Mesothelial cell of epicardium (in vitro differentiated cells): ENCODE measurements around the gene SPG11. TPM values are rescaled to one million over a fixed set of nuclear protein-coding genes. Genes with fewer than 3 reads are reported as not detected.

Experiments used
- DNase-seq, 2 experiments: peaks; one replicate each; pipeline ENCODE4 v3.0.0; 2021; ENCODE audit warnings: low spot score in 2 of 2; ENCODE audit not compliant: unreplicated experiment in 2 of 2
- H3K27ac Mint-ChIP-seq: 2 replicates; pipeline ENCODE4 v1.8.0; 2021; ENCODE audit warnings: mixed read lengths
- H3K27me3 Mint-ChIP-seq: 2 replicates; pipeline ENCODE4 v1.8.0; 2021; ENCODE audit warnings: low read depth, mixed read lengths
- H3K36me3 Mint-ChIP-seq: 2 replicates; pipeline ENCODE4 v1.8.0; 2021; ENCODE audit warnings: mixed read lengths
- H3K4me1 Mint-ChIP-seq: 2 replicates; pipeline ENCODE4 v1.8.0; 2021; ENCODE audit warnings: mixed read lengths
- H3K4me3 Mint-ChIP-seq: 2 replicates; pipeline ENCODE4 v1.8.0; 2021; ENCODE audit warnings: mild to moderate bottlenecking, moderate library complexity, mixed read lengths
- H3K9me3 Mint-ChIP-seq: 2 replicates; pipeline ENCODE4 v1.8.0; 2021; ENCODE audit warnings: mixed read lengths
- CTCF ChIP-seq: fragments of 200-600 bp; sonication (generic); IDR thresholded peaks from one replicate; pipeline ENCODE4 v1.5.0; 2021; ENCODE audit warnings: antibody characterized with exemption; ENCODE audit not compliant: unreplicated experiment
- total RNA-seq: library from RNA; stranded (reverse); gene quantifications from 3 replicates; pipeline ENCODE4 v1.2.1, GENCODE V29; 2021

The SPG11 gene
- total RNA-seq, 1 donor from 2014 or later = 84.6 TPM

DNA sequence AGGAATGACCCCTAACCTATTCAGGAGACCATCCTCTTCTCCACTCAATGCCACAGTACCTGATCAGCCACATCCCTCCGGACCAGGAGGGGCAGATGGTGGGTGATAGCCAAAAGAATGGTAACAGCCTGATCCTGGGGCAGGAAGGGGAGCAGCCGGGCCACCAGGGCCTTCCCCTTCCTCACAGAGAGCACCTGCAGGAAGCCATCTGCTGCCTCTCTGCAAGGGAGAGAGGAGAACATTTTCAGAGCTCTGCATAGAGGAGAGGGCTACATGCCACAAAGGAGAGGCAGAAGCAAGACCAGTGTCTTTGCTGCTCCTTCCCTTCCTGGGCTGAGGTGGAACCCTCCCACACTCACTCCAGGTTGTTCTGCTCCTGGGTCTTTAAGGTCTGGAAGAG is 5.5 kb upstream of the SPG11 start:
- DNase-seq = no peak
- no peaks in the 10 kb centered on the region for H3K9me3 Mint-ChIP-seq
- peaks cover 3% of the 10 kb centered on the region for H3K27me3 Mint-ChIP-seq
- H3K4me3 Mint-ChIP-seq = no peak overlapping the region
- H3K36me3 Mint-ChIP-seq = no peaks in the 10 kb centered on the region
- no peak for TF ChIP-seq CTCF
- no peak overlapping the region for H3K27ac Mint-ChIP-seq
- peaks cover 3% of the 10 kb centered on the region for H3K4me1 Mint-ChIP-seq

GRCh38 chr15:44667039-44667360 is 3.5 kb upstream of the SPG11 start:
- no peaks in the 10 kb centered on the region for H3K9me3 Mint-ChIP-seq
- peaks cover 10% of the 10 kb centered on the region for H3K4me1 Mint-ChIP-seq
- no peak for DNase-seq
- no peak for TF ChIP-seq CTCF
- no peaks in the 10 kb centered on the region for H3K36me3 Mint-ChIP-seq
- H3K27ac Mint-ChIP-seq = no peak overlapping the region
- no peak overlapping the region for H3K4me3 Mint-ChIP-seq
- peaks cover 2% of the 10 kb centered on the region for H3K27me3 Mint-ChIP-seq

DNA sequence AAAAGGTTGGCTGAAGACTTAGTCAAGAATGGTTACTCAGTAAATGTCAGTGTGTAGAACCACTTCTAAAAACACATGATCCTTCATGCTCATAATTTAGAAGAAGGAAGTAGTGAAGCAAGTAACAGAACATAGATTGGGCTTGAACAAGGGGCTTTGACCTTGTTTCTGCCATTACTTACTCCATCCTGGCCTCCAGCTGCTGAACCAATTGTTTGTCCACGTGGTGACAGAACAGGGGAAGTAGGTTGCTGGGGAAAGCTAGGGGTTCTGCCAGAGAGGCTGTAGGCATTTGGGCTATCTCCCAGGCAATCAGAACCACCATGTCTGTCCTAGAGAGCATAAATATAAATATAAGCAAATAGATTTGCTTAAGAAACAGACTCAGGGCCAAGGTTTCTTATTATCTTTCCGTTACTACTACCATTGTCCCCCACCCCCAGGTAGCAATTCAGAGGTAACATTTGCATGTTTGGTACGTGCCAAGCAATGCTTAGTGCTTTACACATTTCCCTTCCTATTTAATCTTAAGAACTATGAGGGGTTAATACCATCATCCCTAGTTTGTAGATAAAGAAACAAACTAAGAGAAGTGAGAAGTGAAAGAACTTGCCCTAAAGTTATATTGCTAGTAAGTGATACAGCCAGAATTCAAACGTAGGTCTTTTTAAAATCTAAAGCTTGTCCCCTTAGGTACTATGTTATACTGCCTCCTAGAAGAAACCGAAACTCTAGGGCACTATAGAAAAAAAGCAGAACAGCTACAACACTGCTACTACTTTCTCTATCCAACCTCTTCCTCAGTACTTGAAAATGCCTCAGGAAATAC is 3.0 kb upstream of the SPG11 start:
- no peak for TF ChIP-seq CTCF
- no peaks in the 10 kb centered on the region for H3K9me3 Mint-ChIP-seq
- DNase-seq = no peak
- no peak overlapping the region for H3K4me3 Mint-ChIP-seq
- no peaks in the 10 kb centered on the region for H3K36me3 Mint-ChIP-seq
- H3K4me1 Mint-ChIP-seq = peaks cover 15% of the 10 kb centered on the region
- peaks cover 2% of the 10 kb centered on the region for H3K27me3 Mint-ChIP-seq
- H3K27ac Mint-ChIP-seq = no peak overlapping the region

DNA sequence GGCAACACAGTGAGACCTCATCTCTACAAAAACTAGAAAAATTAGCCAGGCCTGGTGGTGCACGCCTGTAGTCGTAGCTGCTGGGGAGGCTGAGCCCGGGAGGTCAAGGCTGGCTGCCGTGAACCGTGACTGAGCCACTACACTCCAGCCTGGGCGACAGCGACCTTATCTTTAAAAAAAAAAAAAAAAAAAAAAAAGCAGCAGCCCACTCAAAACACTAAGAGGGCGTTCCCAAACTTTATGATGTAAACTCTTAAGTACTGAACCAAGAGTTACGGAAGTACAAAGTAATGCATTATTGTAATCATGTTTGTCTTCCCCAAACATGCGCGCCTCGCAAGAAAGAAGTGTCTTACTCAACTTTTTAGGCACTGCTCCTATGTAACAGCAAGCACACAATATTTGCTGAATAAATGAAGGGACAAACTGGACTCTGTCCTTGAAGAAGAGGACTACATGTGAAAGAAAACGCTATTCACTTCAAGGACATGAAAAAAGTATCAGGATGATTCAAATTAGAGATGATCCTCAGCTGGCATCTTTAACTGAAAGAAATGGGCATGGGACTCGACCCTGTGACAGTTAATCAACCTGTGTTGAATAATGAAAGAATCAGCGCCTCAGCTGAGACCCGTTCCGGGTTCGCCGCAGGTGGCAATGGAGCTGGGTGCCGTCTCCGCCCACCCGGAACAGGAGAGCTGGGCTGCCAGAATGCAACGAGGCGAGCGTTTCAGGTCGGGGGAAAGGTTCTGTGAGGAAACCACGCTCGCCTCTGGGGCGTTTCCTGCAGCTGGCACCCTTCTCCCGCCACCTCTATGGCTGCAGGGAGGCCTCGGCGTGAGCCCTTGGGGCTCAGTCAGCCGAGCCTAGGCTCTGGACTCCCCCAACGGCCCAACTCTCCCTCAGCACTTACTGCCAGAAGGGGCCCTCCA is 718 bp downstream of the SPG11 start:
- H3K9me3 Mint-ChIP-seq = no peaks in the 10 kb centered on the region
- DNase-seq = peak in 1 of 2 experiments; percentile 37
- peaks cover 2% of the 10 kb centered on the region for H3K27me3 Mint-ChIP-seq
- peak overlapping the region; percentile 99 for H3K27ac Mint-ChIP-seq
- H3K4me1 Mint-ChIP-seq = peaks cover 16% of the 10 kb centered on the region
- TF ChIP-seq CTCF = no peak
- H3K36me3 Mint-ChIP-seq = peaks cover 7% of the 10 kb centered on the region
- peak overlapping the region; percentile 98 for H3K4me3 Mint-ChIP-seq

DNA sequence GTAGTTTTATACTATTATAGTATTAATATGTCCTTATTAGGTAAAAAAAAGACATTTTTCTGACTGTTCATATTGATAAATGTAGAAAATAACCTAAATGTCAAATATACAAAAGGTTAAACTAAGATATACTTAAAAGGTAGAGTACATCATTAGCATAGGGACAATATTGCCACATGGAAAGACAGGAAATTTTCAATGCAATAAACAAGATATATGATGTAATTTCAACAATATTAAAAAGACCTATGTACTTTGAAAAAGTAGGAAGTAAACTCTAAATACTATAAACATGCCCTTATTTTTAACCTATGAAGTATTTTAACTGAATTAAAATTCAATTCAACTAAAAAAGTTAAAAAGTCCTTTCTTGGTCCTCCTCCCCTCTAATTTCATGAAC is 1.9 kb downstream of the SPG11 start:
- Mint-ChIP-seq H3K27me3 (no peaks in the 10 kb centered on the region), H3K36me3 (peaks cover 7% of the 10 kb centered on the region), H3K9me3 (no peaks in the 10 kb centered on the region), H3K4me3 (peak overlapping the region; percentile 23), H3K27ac (no peak overlapping the region), H3K4me1 (peaks cover 16% of the 10 kb centered on the region)
- no peak for TF ChIP-seq CTCF
- DNase-seq = no peak
